K562 (cell line): ENCODE data around the gene SLC25A21. TPM values are rescaled to one million over a fixed set of nuclear protein-coding genes. Genes with fewer than 3 reads are reported as not detected.

Experiments used
- ATAC-seq: fragments of 200-7000 bp; cut with Tn5 transposase; 3 replicates; pipeline ENCODE4 v1.9.1; 2020; ENCODE audit warnings: moderate library complexity
- BruUV-seq: library from RNA; stranded (reverse); fragments of 400-500 nt; replicated peaks from 2 replicates; lab custom pipeline; 2021; lab: Mats Ljungman, UMichigan
- CTCF ChIA-PET: fragments of 300-600 bp; formaldehyde crosslinking; extraction: SDS; loops from one replicate; lab custom pipeline; 2021; ENCODE audit warnings: low intra/inter-chr PET ratio; lab: Yijun Ruan, JAX
- POLR2A ChIA-PET: fragments of 300-600, 350-650 bp; sonication (Branson Sonifier 250); formaldehyde crosslinking; extraction: SDS; loops from one replicate; lab custom pipeline; 2021; ENCODE audit warnings: antibody characterized with exemption, inconsistent platforms; lab: Yijun Ruan, JAX
- DNase-seq, 4 experiments: peaks; one replicate each; pipeline versions ENCODE4 v3.0.0 to v3.0.0-alpha.2; 2011 to 2018; ENCODE audit warnings: low spot score in 3 of 4, mixed read lengths in 3 of 4; ENCODE audit errors: extremely low read depth in 1 of 4
- FAIRE-seq: peaks from 2 replicates; lab custom pipeline; 2011; peaks lifted over from hg19 to GRCh38; lab: Jason Lieb, UNC
- H2AFZ ChIP-seq: 2 replicates; pipeline ENCODE4 v1.6.0; 2011; ENCODE audit warnings: low read depth, low read length, control low read depth, inconsistent platforms
- H3K27ac ChIP-seq: fragments of 200-600 bp; 3 replicates; pipeline ENCODE4 v1.8.0; 2011; ENCODE audit warnings: low read depth, mild to moderate bottlenecking, control low read depth, inconsistent platforms, low read length, moderate library complexity, mixed read lengths; ENCODE audit errors: extremely low read depth
- H3K27me3 ChIP-seq, 2 experiments: fragments of 300-600 bp in 1 of 2; 2 replicates in 1 of 2; 3 replicates in 1 of 2; pipeline versions ENCODE4 v1.6.0 to v1.8.0; 2011; ENCODE audit warnings: inconsistent platforms in 2 of 2, low read length in 2 of 2, mild to moderate bottlenecking in 1 of 2, mixed read lengths in 1 of 2, moderate library complexity in 1 of 2; ENCODE audit not compliant: control insufficient read depth in 2 of 2, insufficient read depth in 2 of 2
- H3K36me3 ChIP-seq: fragments of 300-600 bp; 3 replicates; pipeline ENCODE4 v1.8.0; 2011; ENCODE audit warnings: mild to moderate bottlenecking, low read length, inconsistent platforms; ENCODE audit not compliant: control insufficient read depth, insufficient read depth
- H3K4me1 ChIP-seq, 2 experiments: fragments of 200-600 bp in 1 of 2; replicated peaks in 1 of 2; 2 replicates in 1 of 2; 3 replicates in 1 of 2; pipeline versions ENCODE4 v1.5.1 to v1.8.0; 2011; ENCODE audit warnings: inconsistent platforms in 2 of 2, low read length in 2 of 2, mild to moderate bottlenecking in 1 of 2, mixed read lengths in 1 of 2, moderate library complexity in 1 of 2; ENCODE audit not compliant: control insufficient read depth in 2 of 2, insufficient read depth in 2 of 2
- H3K4me2 ChIP-seq: 2 replicates; pipeline ENCODE4 v1.6.1; 2011; ENCODE audit warnings: low read length, control low read depth, inconsistent platforms, mixed read lengths; ENCODE audit not compliant: insufficient read depth
- H3K4me3 ChIP-seq: fragments of 200-600 bp; sonication (generic), shearing (Covaris generic); 2 replicates; pipeline ENCODE4 v1.5.1; 2016; ENCODE audit warnings: control low read depth, inconsistent platforms
- H3K79me2 ChIP-seq: fragments of 200-600 bp; 3 replicates; pipeline ENCODE4 v1.8.0; 2011; ENCODE audit warnings: low read length, inconsistent platforms; ENCODE audit not compliant: control insufficient read depth, insufficient read depth
- H3K9ac ChIP-seq, 2 experiments: 2 replicates each; pipeline versions ENCODE4 v1.6.0 to v1.6.1; 2011; ENCODE audit warnings: low read depth in 2 of 2, low read length in 2 of 2, control low read depth in 1 of 2, inconsistent platforms in 1 of 2, mild to moderate bottlenecking in 1 of 2, mixed read lengths in 1 of 2; ENCODE audit not compliant: insufficient read depth in 1 of 2
- H3K9me1 ChIP-seq: one replicate; pipeline ENCODE4 v1.6.0; 2011; ENCODE audit warnings: inconsistent platforms, mild to moderate bottlenecking, low read length, moderate library complexity; ENCODE audit not compliant: control insufficient read depth, insufficient read depth
- H3K9me3 ChIP-seq: replicated peaks from 2 replicates; pipeline ENCODE4 v1.5.1; 2011; ENCODE audit warnings: low read depth, low read length, inconsistent platforms; ENCODE audit not compliant: control insufficient read depth, insufficient read depth
- H4K20me1 ChIP-seq: replicated peaks from 2 replicates; pipeline ENCODE4 v1.6.1; 2011; ENCODE audit warnings: low read length, inconsistent platforms, mixed read lengths; ENCODE audit not compliant: control insufficient read depth, insufficient read depth
- CC2D1A ChIP-seq: fragments of 450-650 bp; IDR thresholded peaks from 2 replicates; pipeline ENCODE4 v1.6.1; 2017; ENCODE audit warnings: mild to moderate bottlenecking
- TFE3 ChIP-seq: fragments of 450-650 bp; formaldehyde crosslinking; IDR thresholded peaks from 2 replicates; pipeline ENCODE4 v1.4.0; 2020; ENCODE audit warnings: mild to moderate bottlenecking, mixed read lengths
- ZNF224 ChIP-seq: sonication (generic); formaldehyde crosslinking; IDR thresholded peaks from 2 replicates; pipeline ENCODE4 v1.8.0; 2022; ENCODE audit warnings: mild to moderate bottlenecking, missing genetic modification reagents
- ZNF324 ChIP-seq: fragments of 250-450 bp; sonication (Bioruptor Pico); IDR thresholded peaks from 2 replicates; pipeline ENCODE4 v1.4.0; 2020; ENCODE audit warnings: mild to moderate bottlenecking
- ZNF445 ChIP-seq: fragments of 250-450 bp; sonication (Bioruptor Pico); IDR thresholded peaks from 2 replicates; pipeline ENCODE4 v1.4.0; 2020; ENCODE audit warnings: low read depth, mild to moderate bottlenecking, moderate library complexity
- ZNF766 ChIP-seq: fragments of 200-800 bp; sonication (Bioruptor generic); conservative IDR thresholded peaks from 2 replicates; pipeline ENCODE4 v1.6.1; 2016; ENCODE audit warnings: missing genetic modification characterization, missing compliant biosample characterization
- in situ Hi-C: fragments of 300-500 bp; cut with MboI; formaldehyde crosslinking; loops from 4 replicates; pipeline ENCODE4 v1.15.0; 2018; ENCODE audit warnings: inconsistent platforms, mixed read lengths
- intact Hi-C: fragments of 100-400 bp; cut with micrococcal nuclease; formaldehyde crosslinking; loops from 2 replicates; pipeline ENCODE4 v1.14.2; 2022
- polyA plus RNA-seq, 8 experiments: library from polyadenylated mRNA; depleted of rRNA in 4 of 8; stranded (reverse) in 5 of 8; unstranded in 3 of 8; fragments of >200 nt; fragmentation: Nextera tagmentation in 2 of 8; fragmentation: Illumina TruSeq in 1 of 8; extraction: Ambion mirVana in 2 of 8; extraction: Trizol in 1 of 8; gene quantifications; 2 replicates each; pipeline versions ENCODE4 v1.2.1 to v1.2.3, GENCODE V29; 2011 to 2014; ENCODE audit warnings: inconsistent platforms in 1 of 8, missing spikeins in 1 of 8
- total RNA-seq, 7 experiments: library from RNA; depleted of rRNA in 6 of 7; stranded (reverse); fragments of >200 nt in 6 of 7; fragmentation: Illumina TruSeq in 2 of 7; extraction: Trizol in 2 of 7; gene quantifications; 2 replicates each; pipeline versions ENCODE4 v1.2.1 to v1.2.3, GENCODE V29; 2011 to 2021; ENCODE audit warnings: low replicate concordance in 1 of 7
- TF ChIP-seq, protein P1 (sequence below): fragments of 250-450 bp; sonication (Bioruptor Pico); IDR thresholded peaks from 2 replicates; pipeline ENCODE4 v1.5.1; 2021; ENCODE audit warnings: mild to moderate bottlenecking

The SLC25A21 gene
- total and polyA plus RNA-seq, 9 of the 15 experiments (the other 6 are each of a cell fraction or from before 2014, with no cell fraction given): 15.2 to 46.7 (median 28.7) TPM

GRCh38 chr14:36724162-36724561 lies 448.2 kb downstream of the SLC25A21 start:
- Histone ChIP-seq H4K20me1 (no peaks in the 10 kb centered on the region), H3K9ac (no peak overlapping the region), H3K27me3 (no peaks in the 10 kb centered on the region), H3K27ac (no peak overlapping the region), H3K4me2 (no peak overlapping the region), H3K4me3 (no peak overlapping the region), H3K36me3 (peaks cover 3% of the 10 kb centered on the region; the same call in 1 of the 3 replicates), H3K9me1 (no peaks in the 10 kb centered on the region), H3K79me2 (no peaks in the 10 kb centered on the region), H2AFZ (no peak overlapping the region), H3K4me1 (no peaks in the 10 kb centered on the region; a peak in 1 of 5 replicates), H3K9me3 (no peaks in the 10 kb centered on the region)
- CTCF ChIA-PET: no interaction called here
- POLR2A ChIA-PET: no interaction called here
- in situ Hi-C loops (no loop called here), intact Hi-C loops (no loop called here)
- FAIRE-seq (no peak), ATAC-seq (no peak), DNase-seq (no peak)
- no peak for TF ChIP-seq ZNF766 (CRISPR knock-in tag)
- TF ChIP-seq ZNF224 (CRISPR knock-in tag): no peak
- no peak for TF ChIP-seq ZNF445 (CRISPR knock-in tag)
- no peak for TF ChIP-seq ZNF324 (CRISPR knock-in tag)
- TF ChIP-seq, protein P1, sequence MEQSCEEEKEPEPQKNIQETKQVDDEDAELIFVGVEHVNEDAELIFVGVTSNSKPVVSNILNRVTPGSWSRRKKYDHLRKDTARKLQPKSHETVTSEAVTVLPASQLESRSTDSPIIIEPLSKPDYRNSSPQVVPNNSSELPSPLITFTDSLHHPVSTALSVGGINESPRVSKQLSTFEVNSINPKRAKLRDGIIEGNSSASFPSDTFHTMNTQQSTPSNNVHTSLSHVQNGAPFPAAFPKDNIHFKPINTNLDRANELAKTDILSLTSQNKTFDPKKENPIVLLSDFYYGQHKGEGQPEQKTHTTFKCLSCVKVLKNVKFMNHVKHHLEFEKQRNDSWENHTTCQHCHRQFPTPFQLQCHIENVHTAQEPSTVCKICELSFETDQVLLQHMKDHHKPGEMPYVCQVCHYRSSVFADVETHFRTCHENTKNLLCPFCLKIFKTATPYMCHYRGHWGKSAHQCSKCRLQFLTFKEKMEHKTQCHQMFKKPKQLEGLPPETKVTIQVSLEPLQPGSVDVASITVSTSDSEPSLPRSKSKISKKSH: no peak
- no peak for TF ChIP-seq TFE3 (CRISPR knock-in tag)
- no peak for TF ChIP-seq CC2D1A
- no TSS peak for BruUV-seq
